ENCODE measurements around the gene TMEM140.

- TF ChIP-seq CTCF (IDR thresholded peaks at IDR 0.05) (no peak), POLR2A (IDR thresholded peaks at IDR 0.05) (no peak), EP300 (IDR thresholded peaks at IDR 0.05) (no peak), POLR2AphosphoS5 (IDR thresholded peaks at IDR 0.05) (no peak)
Observed at GRCh38 chr7:135209225-135209834, 61.5 kb downstream of the TMEM140 start.

Measured in gastroesophageal sphincter (tissue), 3 donors.